22Rv1 (cell line): ENCODE results near the gene ATP9A.

ENCODE experiments used
- CTCF ChIP-seq: fragments of 450-650 bp; IDR thresholded peaks from 2 replicates; pipeline ENCODE4 v1.5.1; 2017; ENCODE audit warnings: mild to moderate bottlenecking
- ZFX ChIP-seq: fragments of 450-650 bp; IDR thresholded peaks from 2 replicates; pipeline ENCODE4 v1.6.1; 2017; ENCODE audit warnings: antibody characterized with exemption, borderline replicate concordance

- TF ChIP-seq CTCF, result no peak
- no peak for TF ChIP-seq ZFX
These were observed 134.8 kb downstream of the ATP9A start for GRCh38 chr20:51633430-51633829.
